ENCODE data around the gene SH3RF1. TPM values are rescaled to one million over a fixed set of nuclear protein-coding genes. Genes with fewer than 3 reads are reported as not detected.

The SH3RF1 gene
- total and polyA plus RNA-seq, 5 experiments from 2014 or later = 0.16 TPM; not detected in 4

- no peak for ATAC-seq
- peaks cover 4 to 28% (median 7%) of the 10 kb centered on the region in 5 donors for H3K27me3 Mint-ChIP-seq
- peaks cover 0 to 4% (median 0%) of the 10 kb centered on the region in 9 donors for H3K9me3 Mint-ChIP-seq
- no peaks in the 10 kb centered on the region for H3K36me3 Mint-ChIP-seq
- POLR2A ChIA-PET = no interaction called here
- no peaks in the 10 kb centered on the region for H3K4me1 Mint-ChIP-seq
- H3K4me3 Mint-ChIP-seq = no peak overlapping the region
- no peak overlapping the region for H3K27ac Mint-ChIP-seq
- DNase-seq = no peak
Observed at GRCh38 chr4:169243825-169244609, 26.7 kb downstream of the SH3RF1 start.

GRCh38 chr4:169241464-169241863 lies 29.3 kb downstream of the SH3RF1 start:
- ATAC-seq = no peak
- H3K27ac Mint-ChIP-seq = no peak overlapping the region
- no peaks in the 10 kb centered on the region for H3K9me3 Mint-ChIP-seq
- no peak for DNase-seq
- no peaks in the 10 kb centered on the region for H3K36me3 Mint-ChIP-seq
- peaks cover 0 to 18% (median 2%) of the 10 kb centered on the region in 5 donors for H3K27me3 Mint-ChIP-seq
- no peak overlapping the region for H3K4me3 Mint-ChIP-seq
- POLR2A ChIA-PET = no interaction called here
- H3K4me1 Mint-ChIP-seq = no peaks in the 10 kb centered on the region

- POLR2A ChIA-PET = no interaction called here
- Mint-ChIP-seq H3K36me3 (no peaks in the 10 kb centered on the region), H3K27me3 (peaks cover 0 to 22% (median 2%) of the 10 kb centered on the region in 5 donors), H3K4me1 (no peaks in the 10 kb centered on the region), H3K4me3 (no peak overlapping the region), H3K27ac (no peak overlapping the region), H3K9me3 (no peaks in the 10 kb centered on the region)
- ATAC-seq (no peak), DNase-seq (no peak)
Observed at GRCh38 chr4:169239221-169239905, 31.4 kb downstream of the SH3RF1 start.

- ATAC-seq (no peak), DNase-seq (no peak)
- Mint-ChIP-seq H3K36me3 (no peaks in the 10 kb centered on the region), H3K9me3 (no peaks in the 10 kb centered on the region), H3K4me3 (no peak overlapping the region), H3K4me1 (no peaks in the 10 kb centered on the region), H3K27me3 (peaks cover 1 to 16% (median 2%) of the 10 kb centered on the region in 5 donors), H3K27ac (no peak overlapping the region)
- POLR2A ChIA-PET = no interaction called here
Observed at GRCh38 chr4:169238445-169238844, 32.3 kb downstream of the SH3RF1 start.

- Mint-ChIP-seq H3K4me3 (no peak overlapping the region), H3K27me3 (peaks cover 0 to 8% (median 2%) of the 10 kb centered on the region in 5 donors), H3K27ac (no peak overlapping the region), H3K36me3 (no peaks in the 10 kb centered on the region), H3K9me3 (no peaks in the 10 kb centered on the region), H3K4me1 (no peaks in the 10 kb centered on the region)
- ATAC-seq (no peak), DNase-seq (no peak)
- POLR2A ChIA-PET = no interaction called here
Observed at GRCh38 chr4:169236873-169237626, 33.7 kb downstream of the SH3RF1 start.

GRCh38 chr4:169236078-169236477 lies 34.7 kb downstream of the SH3RF1 start:
- POLR2A ChIA-PET = no interaction called here
- no peak overlapping the region for H3K27ac Mint-ChIP-seq
- no peak for DNase-seq
- ATAC-seq = no peak
- H3K36me3 Mint-ChIP-seq = no peaks in the 10 kb centered on the region
- H3K4me1 Mint-ChIP-seq = no peaks in the 10 kb centered on the region
- H3K9me3 Mint-ChIP-seq = no peaks in the 10 kb centered on the region
- no peak overlapping the region for H3K4me3 Mint-ChIP-seq
- H3K27me3 Mint-ChIP-seq = peaks cover 0 to 8% (median 2%) of the 10 kb centered on the region in 5 donors

- Mint-ChIP-seq H3K9me3 (no peaks in the 10 kb centered on the region), H3K4me3 (no peak overlapping the region), H3K4me1 (no peaks in the 10 kb centered on the region), H3K36me3 (no peaks in the 10 kb centered on the region), H3K27ac (no peak overlapping the region), H3K27me3 (peaks cover 0 to 8% (median 2%) of the 10 kb centered on the region in 5 donors)
- POLR2A ChIA-PET = no interaction called here
- no peak for ATAC-seq
- DNase-seq = no peak
Observed at GRCh38 chr4:169234137-169234855, 36.5 kb downstream of the SH3RF1 start.

GRCh38 chr4:169233691-169234090 lies 37.1 kb downstream of the SH3RF1 start:
- H3K9me3 Mint-ChIP-seq = no peaks in the 10 kb centered on the region
- H3K27me3 Mint-ChIP-seq = peaks cover 0 to 8% (median 0%) of the 10 kb centered on the region in 5 donors
- no peak overlapping the region for H3K27ac Mint-ChIP-seq
- no peaks in the 10 kb centered on the region for H3K36me3 Mint-ChIP-seq
- POLR2A ChIA-PET = no interaction called here
- DNase-seq (no peak), ATAC-seq (no peak)
- H3K4me3 Mint-ChIP-seq = no peak overlapping the region
- no peaks in the 10 kb centered on the region for H3K4me1 Mint-ChIP-seq

- no peaks in the 10 kb centered on the region for H3K36me3 Mint-ChIP-seq
- H3K9me3 Mint-ChIP-seq = no peaks in the 10 kb centered on the region
- no peak overlapping the region for H3K4me3 Mint-ChIP-seq
- H3K27me3 Mint-ChIP-seq = peaks cover 0 to 8% (median 0%) of the 10 kb centered on the region in 5 donors
- POLR2A ChIA-PET = no interaction called here
- no peak for ATAC-seq
- no peak overlapping the region for H3K27ac Mint-ChIP-seq
- no peaks in the 10 kb centered on the region for H3K4me1 Mint-ChIP-seq
- DNase-seq = no peak
Observed at GRCh38 chr4:169231647-169232262, 39.0 kb downstream of the SH3RF1 start.

- Mint-ChIP-seq H3K4me3 (no peak overlapping the region), H3K27me3 (peaks cover 0 to 3% (median 0%) of the 10 kb centered on the region in 5 donors), H3K36me3 (no peaks in the 10 kb centered on the region), H3K9me3 (no peaks in the 10 kb centered on the region), H3K27ac (no peak overlapping the region), H3K4me1 (no peaks in the 10 kb centered on the region)
- ATAC-seq (no peak), DNase-seq (no peak)
- POLR2A ChIA-PET = no interaction called here
Observed at GRCh38 chr4:169229571-169230028, 41.2 kb downstream of the SH3RF1 start.

GRCh38 chr4:169228076-169228475 lies 42.7 kb downstream of the SH3RF1 start:
- Mint-ChIP-seq H3K4me1 (no peaks in the 10 kb centered on the region), H3K9me3 (no peaks in the 10 kb centered on the region), H3K27me3 (no peaks in the 10 kb centered on the region), H3K27ac (no peak overlapping the region), H3K36me3 (no peaks in the 10 kb centered on the region), H3K4me3 (no peak overlapping the region)
- ATAC-seq (no peak), DNase-seq (no peak)
- POLR2A ChIA-PET = no interaction called here

- Mint-ChIP-seq H3K27me3 (no peaks in the 10 kb centered on the region), H3K4me1 (no peaks in the 10 kb centered on the region), H3K27ac (no peak overlapping the region), H3K9me3 (no peaks in the 10 kb centered on the region), H3K4me3 (no peak overlapping the region), H3K36me3 (no peaks in the 10 kb centered on the region)
- DNase-seq = no peak
- no peak for ATAC-seq
- POLR2A ChIA-PET = no interaction called here
Observed at GRCh38 chr4:169226565-169226964, 44.2 kb downstream of the SH3RF1 start.

Data from naive thymus-derived CD8-positive, alpha-beta T cell (primary cell).